HG02870 (cell line): ENCODE measurements around the gene POLR1E.

Experiments used
- ATAC-seq: cut with Tn5 transposase; IDR thresholded peaks from one replicate; pipeline ENCODE4 v1.9.1; 2021; ENCODE audit warnings: mild to moderate bottlenecking, moderate library complexity; ENCODE audit not compliant: unreplicated experiment

POLR1E gene, protein sequence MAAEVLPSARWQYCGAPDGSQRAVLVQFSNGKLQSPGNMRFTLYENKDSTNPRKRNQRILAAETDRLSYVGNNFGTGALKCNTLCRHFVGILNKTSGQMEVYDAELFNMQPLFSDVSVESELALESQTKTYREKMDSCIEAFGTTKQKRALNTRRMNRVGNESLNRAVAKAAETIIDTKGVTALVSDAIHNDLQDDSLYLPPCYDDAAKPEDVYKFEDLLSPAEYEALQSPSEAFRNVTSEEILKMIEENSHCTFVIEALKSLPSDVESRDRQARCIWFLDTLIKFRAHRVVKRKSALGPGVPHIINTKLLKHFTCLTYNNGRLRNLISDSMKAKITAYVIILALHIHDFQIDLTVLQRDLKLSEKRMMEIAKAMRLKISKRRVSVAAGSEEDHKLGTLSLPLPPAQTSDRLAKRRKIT

DNA sequence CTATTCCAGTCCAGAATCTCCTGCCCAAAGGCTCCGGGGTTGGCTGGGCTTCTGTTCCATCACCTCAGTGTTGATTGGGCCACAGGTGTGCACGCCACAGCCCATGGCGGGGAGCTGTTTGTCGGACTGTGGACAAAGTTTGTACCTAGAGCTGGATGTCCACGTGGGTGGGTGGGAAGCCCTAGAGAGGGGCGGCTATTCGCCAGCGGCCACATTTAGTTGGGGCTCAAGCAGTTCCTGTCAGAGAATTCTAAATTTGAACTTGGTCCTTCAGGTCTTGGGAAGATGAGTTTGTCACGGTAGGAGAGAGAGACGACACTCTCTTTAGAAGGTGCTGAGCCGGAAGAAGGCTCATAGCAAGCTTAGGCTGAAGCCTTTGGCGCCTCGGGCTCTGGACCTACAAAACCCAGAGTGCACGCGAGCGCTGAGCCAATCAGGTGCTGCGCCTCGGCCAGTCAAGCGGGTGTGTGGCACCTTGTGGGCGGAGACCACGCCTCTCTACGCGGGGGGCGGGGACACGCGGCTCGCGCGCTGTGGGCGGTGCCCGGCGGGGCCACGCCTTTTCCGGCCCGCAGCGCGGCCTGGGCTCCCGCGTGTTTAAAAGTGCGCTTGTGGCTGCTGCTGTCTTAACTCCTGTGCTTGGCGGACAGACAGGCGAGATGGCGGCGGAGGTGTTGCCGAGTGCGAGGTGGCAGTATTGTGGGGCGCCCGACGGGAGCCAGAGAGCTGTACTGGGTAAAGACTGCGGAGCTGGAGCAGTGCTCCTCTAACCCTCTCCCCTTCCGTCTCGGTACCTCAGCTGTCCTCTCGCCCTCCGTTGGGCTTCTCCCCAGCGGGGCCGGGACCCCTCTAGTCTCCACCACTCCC lies at the start of gene POLR1E:
TSS of gene POLR1E (plus strand) at position 560 of the 867 bp plus-strand sequence. CDS start at position 660, 100 bp downstream.
- peak; percentile 96 for ATAC-seq

DNA sequence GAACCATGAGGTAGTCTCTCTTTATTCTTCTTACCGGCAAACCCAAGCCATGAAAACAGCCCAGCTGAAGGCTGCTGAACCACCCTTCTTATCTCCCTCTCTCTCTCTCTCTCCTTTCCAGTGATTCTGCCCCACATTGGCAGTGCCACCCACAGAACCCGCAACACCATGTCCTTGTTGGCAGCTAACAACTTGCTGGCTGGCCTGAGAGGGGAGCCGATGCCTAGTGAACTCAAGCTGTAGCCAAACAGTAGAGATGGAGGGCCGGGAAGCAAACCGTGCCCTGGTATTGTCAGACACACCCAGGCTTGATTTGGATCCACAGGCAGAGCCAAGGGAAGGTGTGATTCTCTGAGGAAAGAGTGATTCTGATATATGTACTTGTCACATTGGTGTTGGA lies 49.2 kb upstream of the POLR1E start:
- no peak for ATAC-seq

DNA sequence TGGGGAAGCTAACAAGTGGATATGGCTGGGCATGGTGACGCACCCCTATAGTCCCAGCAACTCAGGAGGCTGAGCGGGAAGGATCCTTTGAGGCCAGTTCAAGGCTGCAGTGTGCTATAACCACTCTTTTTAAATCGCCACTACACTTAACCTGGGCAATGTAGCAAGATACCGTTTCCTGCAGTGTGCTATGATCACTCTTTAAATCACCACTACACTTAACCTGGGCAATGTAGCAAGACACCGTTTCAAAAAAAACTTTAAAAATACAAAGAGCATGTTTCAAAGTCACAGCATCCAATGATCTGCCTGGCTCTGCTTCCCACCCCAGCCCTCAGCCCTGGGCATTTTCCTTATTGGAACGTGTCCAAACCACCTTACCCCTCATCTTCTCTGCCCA lies 48.7 kb upstream of the POLR1E start:
- ATAC-seq = no peak

DNA sequence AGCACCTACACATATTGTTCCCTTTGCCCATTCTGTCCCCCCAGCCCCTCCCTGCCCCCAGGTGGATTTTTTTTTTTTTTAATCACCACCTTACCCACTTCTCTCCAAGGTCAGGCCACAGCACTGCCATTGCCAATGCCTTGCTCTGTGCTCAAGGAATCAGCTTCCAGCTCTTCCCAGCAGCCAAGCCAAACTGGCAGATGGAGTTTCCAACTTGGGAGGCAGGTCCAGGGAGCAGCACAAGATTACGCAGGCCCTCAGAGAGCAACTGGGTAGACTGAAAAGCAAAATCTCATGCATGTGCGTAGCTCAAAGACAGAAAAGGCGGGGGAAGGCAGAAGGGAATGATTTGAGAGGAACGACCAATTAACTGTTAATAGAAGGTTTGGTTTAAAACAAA lies 48.1 kb upstream of the POLR1E start:
- no peak for ATAC-seq

DNA sequence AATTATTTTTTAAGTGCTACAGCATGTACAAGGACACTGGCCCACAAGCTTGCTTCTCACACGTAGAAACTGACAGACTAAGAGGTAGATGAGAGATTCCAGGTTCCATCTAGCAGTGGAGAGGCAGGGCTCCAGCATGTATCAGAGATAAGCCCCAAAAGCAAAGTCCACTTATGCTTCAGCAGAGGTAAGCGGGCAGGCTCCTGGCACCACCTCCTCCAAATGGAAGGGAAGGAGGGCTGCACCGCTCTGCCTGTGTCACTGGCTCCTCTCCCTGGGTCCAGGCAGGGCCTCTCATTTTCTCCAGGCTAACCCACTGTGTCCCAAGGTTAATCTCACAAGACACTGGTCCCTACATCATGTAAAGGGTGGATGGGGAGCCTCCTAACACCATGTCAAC lies 47.4 kb upstream of the POLR1E start:
- ATAC-seq = no peak

DNA sequence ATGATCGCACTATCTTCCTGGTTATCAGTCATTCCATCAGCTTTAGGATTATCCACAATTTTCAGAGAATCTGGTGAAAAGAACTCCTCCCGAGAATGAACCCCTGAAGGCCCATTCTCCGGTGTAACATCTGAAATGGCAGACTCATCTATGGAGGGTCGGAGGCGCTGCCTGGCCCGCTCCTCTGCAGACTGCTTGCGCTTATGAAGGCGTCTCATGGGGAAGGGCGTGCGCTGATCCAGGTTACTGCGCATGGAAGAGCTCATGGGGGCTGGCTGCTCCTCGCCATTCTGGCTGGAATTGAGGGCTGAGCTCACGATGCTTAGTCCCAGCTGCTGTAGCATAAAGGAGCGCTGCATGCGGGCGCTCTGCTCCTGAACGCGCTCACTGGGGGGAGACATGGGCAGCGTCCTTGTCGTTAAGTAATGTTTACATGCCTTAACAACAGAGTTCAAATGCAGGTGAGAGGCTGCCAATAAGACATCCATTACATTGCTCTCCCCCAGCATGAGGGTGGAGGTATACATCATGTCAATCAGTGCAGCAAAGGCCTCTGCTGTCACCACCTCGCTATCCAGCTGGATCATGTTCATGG lies 43.9 kb upstream of the POLR1E start:
- ATAC-seq = no peak

DNA sequence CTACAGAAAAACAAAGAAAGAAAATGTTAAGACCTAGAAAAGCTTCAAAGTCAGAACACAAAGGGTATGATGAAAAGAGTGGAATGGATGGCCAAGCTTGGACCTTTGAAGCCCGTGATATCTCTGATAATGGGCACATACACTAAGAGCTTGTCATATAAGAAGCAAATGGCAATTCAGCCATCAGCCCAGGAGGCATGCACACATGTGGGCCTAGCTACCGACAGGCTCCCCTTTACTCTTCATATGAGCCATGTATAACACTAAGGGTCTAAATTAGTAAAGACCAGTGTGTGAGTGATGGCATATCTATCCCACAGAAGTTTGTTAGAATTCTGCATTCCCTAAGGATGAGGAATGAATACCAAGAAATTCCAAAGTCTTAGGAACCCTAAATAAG lies 43.2 kb upstream of the POLR1E start:
- ATAC-seq = no peak

DNA sequence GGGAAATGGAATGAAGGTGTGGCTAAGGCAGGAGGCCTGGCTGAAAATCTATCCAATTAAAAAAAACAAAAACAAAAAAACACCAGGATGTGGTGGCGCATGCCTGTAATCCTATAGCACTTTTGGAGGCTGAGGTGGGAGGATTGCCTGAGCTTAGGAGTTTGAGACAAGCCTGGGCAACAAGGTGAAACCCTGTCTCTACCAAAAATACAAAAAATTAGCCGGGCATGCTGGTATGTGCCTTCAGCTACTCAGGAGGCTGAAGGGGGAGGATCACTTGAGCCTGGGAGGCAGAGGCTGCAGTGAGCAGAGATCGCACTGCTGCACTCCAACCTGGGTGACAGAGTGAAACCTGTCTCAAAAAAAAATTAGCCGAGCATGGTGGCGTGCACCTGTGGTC lies 42.2 kb upstream of the POLR1E start:
- ATAC-seq = no peak

DNA sequence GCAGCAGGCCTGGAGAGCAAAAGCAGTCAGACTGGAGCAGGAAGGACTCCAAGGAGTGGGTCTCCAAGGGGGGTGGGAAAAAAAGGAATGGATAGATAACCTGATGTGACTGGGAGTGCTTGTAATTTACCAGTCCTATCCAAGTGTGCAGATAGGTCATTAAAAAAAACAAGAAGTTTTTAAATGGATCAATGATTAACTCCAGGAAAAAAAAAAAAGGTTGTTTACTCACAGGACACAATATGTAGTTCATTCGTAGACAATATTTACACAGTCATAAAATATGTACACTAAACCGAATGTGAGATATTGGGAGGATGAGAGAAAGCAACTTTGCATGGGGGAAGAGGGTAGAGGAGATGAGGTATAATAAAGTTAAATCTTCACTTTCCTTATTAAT lies 40.9 kb upstream of the POLR1E start:
- no peak for ATAC-seq

DNA sequence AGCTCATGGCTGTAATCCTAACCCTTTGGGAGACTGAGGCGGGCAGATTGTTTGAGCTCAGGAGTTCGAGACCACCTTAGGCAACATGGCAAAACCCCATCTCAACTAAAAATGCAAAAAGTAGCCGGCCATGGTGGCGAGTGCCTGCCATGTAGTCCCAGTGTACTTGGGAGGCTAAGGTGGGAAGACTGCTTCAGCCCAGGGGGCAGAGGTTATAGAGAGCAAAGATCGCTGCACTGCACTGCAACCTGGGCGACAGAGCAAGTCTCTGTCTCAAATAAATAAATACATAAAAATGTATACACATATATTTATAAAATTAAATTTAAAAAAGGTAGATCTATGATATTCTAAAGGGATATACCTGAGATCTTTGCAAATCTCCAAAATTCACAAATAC lies 39.9 kb upstream of the POLR1E start:
- no peak for ATAC-seq

DNA sequence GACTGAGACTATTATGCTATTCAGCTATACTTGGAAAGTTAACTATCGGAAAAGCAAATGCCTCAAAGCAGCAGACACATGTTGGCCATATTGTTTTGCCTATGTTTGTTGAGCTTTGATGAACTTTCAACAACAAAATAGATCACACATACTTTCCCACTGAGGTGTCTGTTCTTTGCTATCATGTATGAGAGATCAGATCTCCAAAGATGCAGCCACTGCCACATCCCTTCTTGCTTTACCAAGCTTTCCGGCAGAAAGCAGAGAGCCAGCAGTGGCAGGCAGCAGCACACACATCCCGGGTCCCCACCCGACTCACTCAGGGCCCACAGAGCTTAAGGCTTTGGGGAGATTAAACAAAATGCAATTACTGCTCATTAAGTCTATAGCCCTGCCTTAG lies 39.3 kb upstream of the POLR1E start:
- ATAC-seq = no peak

DNA sequence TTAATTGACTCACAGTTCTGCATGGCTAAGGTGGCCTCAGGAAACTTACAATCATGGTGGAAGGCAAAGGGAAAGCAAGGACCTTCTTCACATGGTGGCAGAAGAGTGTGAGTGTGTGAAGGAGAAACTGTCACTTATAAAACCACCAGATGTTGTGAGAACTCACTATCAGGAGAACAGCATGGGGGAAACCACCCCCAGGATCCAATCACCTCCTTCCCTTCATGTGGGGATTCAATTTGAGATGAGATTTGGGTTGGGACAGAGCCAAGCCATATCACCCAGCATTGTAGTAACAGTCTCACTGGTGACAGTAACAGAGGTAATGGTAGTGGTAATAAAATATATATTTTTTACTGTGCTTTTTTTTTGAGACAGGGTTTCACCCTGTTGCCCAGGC lies 38.6 kb upstream of the POLR1E start:
- ATAC-seq = no peak

DNA sequence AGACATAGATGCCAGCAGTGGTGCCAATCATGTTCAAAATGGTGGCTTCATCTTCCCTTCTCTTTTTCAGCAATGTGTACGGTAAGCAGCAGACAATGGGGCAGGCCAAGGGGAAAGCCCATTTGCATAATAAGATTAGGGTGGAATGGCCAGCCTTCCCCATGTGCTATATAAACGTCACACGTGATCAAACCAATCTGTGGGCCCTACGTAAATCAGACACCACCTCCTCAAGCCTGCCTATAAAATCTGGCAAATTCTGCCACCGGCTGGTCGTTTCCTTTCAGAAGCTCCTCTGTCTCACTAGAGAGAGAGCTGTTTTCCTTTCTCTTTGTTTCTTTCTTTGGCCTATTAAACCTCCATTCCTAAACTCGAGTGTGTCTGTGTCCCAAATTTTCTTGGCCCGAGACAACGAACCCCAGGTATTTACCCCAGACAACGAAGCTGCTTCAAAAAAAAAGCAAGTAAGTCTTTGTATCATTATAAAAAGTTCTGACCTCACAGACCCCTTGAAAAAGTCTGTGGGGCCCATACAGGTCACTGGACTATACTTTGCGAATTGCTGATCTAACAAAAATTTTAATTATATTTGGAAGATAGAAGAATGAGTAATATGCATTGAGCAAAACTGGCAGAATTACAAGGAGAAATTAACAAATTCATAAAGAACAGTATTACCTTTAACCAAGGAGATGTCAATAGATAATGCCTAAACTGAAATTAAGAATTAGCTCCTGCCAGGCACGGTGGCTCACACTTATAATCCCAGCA lies 35.7 kb upstream of the POLR1E start:
- no peak for ATAC-seq

DNA sequence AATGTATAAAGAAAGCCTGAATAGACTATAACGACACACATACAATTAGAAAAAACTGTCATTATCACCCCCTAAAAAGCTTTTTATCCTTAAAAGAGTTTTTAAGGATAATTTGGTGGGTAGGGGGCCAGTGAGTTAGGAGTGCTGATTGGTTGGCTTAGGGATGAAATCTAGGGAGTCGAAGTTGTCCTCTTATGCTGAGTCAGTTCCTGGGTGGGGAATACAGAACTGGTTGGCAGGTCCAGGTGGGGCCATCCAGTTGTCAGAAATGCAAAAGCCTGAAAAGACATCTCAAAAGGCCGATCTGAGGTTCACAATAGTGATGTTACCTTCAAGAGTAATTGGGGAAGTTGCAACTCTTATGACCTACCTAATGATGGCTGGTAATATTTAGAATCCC lies 34.1 kb upstream of the POLR1E start:
- ATAC-seq = no peak

DNA sequence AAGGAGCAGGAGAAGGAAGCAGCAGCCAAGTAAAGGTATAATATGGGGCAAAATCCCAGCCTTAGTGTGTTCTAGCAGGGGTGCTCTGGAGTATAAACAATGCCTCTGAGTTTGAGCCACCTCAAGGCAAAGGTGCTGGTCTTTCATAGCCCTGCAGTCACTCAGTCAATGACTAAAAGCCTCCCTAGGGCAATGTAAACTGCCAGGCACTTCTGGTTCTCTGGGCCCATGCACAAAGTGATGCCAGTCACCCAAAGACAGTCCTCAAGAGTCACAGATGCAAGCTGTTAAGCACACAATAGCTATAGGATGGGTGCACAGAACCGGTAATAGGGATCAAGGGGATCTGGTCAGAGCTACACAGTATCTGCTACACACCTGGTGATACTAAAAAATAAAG lies 33.1 kb upstream of the POLR1E start:
- no peak for ATAC-seq

DNA sequence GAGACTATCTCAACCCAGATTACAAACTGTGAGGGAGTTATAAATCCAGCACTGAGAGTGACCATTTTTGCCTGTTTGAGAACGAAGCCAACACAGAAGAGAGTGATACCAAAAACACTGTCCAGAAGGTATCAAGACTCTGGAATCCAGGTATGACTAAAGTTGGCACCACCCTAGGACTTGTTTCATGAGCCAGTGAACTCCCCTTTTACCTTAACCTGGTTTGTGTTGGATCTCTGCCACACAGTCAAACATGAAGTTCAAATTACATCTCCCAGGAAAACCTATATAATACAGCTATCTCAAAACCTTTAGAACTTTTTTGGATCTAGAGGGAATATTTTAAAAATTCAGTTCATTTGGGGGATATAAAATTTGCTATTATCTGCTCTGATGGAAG lies 31.9 kb upstream of the POLR1E start:
- ATAC-seq = no peak

DNA sequence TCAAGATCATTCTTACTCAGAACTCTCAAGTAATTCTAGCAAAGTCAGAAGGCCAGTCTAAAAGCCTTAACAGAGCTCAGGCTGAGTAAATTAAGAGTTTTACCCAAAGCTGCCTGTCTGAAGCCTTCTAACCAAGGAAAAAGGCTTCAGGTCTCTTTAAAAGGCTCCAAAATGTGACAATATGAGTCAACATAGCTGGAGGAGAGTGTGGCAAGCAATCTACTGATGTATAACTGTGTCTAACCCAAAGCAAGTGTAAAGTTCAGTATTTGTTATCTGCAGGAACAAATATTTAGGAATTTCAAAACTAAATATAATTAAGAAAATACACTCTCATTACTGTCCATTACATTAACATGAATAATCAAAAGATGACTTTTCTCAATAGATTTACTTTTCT lies 31.5 kb upstream of the POLR1E start:
- ATAC-seq = no peak

DNA sequence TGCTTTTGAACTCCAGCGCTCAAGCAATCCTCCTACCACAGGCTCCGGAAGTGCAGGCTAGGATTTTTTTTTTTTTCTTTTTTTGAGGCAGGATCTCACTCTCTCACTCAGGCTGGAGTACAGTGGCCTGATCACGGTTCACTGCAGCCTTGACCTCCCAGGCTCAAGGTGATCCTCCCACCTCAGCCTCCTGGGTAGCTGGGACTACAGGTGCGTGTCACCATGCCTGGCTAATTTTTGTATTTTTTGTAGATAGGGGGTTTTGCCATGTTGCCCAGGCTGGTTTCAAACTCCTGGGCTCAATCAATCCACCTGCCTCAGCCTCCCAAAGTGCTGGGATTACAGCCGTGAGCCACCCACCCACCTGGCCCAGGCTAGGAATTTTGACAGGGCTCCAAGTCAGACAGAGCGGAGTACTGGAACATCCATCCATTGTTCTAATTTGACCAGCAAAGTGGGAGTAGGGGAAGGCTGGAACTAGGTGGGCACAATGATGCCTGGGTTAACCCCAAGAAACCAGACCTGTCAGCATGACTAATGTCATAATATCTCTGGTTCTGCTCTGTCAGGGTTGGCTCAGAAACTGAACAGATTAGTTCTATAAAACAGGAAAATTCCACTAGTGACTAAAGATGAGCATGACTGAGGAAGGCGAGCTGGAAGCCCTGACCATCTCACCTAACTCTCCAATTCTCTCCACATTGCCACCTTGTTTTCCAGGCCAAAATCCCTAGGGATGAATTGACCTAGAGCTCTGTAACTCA lies 29.7 kb upstream of the POLR1E start:
- ATAC-seq = no peak

DNA sequence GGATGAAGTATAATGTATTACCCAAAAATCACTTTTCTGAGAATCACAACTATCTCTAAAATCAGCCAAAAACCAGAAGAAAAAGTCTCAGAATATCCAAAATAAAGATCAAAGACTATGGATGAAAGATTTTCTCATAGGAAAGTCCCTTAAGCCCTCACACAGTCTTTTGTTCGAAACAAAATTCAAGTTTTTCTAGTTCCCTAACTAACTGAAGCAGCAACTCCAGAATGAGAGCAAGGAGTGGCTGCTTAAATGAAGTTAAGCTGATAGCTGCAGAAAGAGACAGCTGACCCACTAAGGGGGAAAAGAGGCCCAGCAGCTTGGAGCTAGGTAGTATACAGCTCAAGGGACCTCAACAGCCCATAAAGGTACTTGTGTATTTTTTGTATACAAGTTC lies 28.9 kb upstream of the POLR1E start:
- ATAC-seq = no peak

DNA sequence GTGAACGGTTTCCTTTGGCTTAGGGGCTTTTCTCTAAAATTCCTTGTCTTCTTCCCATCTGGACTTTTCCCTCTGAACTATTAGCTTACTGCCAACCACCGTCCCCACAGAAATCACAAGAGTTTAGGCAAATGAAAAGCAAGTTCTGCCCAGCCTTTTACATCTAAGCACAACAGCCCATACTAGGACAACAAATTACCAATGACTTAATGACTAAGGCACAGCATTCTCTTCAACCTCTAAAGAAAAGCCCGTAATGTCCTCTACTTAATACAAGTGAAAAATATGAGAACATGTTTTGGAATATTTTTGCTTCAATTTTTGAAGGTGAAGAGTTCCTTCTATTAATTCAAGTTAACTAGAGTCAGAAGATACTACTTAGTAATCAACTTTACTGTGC lies 21.7 kb upstream of the POLR1E start:
- no peak for ATAC-seq
